Mesothelial cell of epicardium (in vitro differentiated cells): ENCODE results near the gene BSX. TPM values are rescaled to one million over a fixed set of nuclear protein-coding genes. Genes with fewer than 3 reads are reported as not detected.

Experiments used
- DNase-seq, 2 experiments: peaks; one replicate each; pipeline ENCODE4 v3.0.0; 2021; ENCODE audit warnings: low spot score in 2 of 2; ENCODE audit not compliant: unreplicated experiment in 2 of 2
- H3K27ac Mint-ChIP-seq: 2 replicates; pipeline ENCODE4 v1.8.0; 2021; ENCODE audit warnings: mixed read lengths
- H3K27me3 Mint-ChIP-seq: 2 replicates; pipeline ENCODE4 v1.8.0; 2021; ENCODE audit warnings: low read depth, mixed read lengths
- H3K36me3 Mint-ChIP-seq: 2 replicates; pipeline ENCODE4 v1.8.0; 2021; ENCODE audit warnings: mixed read lengths
- H3K4me1 Mint-ChIP-seq: 2 replicates; pipeline ENCODE4 v1.8.0; 2021; ENCODE audit warnings: mixed read lengths
- H3K4me3 Mint-ChIP-seq: 2 replicates; pipeline ENCODE4 v1.8.0; 2021; ENCODE audit warnings: mild to moderate bottlenecking, moderate library complexity, mixed read lengths
- H3K9me3 Mint-ChIP-seq: 2 replicates; pipeline ENCODE4 v1.8.0; 2021; ENCODE audit warnings: mixed read lengths
- total RNA-seq: library from RNA; stranded (reverse); gene quantifications from 3 replicates; pipeline ENCODE4 v1.2.1, GENCODE V29; 2021
- TF ChIP-seq, protein P1 (sequence below): fragments of 200-600 bp; sonication (generic); IDR thresholded peaks from one replicate; pipeline ENCODE4 v1.5.0; 2021; ENCODE audit warnings: antibody characterized with exemption; ENCODE audit not compliant: unreplicated experiment

The BSX gene
- total RNA-seq, result not detected in 3 replicates

DNA sequence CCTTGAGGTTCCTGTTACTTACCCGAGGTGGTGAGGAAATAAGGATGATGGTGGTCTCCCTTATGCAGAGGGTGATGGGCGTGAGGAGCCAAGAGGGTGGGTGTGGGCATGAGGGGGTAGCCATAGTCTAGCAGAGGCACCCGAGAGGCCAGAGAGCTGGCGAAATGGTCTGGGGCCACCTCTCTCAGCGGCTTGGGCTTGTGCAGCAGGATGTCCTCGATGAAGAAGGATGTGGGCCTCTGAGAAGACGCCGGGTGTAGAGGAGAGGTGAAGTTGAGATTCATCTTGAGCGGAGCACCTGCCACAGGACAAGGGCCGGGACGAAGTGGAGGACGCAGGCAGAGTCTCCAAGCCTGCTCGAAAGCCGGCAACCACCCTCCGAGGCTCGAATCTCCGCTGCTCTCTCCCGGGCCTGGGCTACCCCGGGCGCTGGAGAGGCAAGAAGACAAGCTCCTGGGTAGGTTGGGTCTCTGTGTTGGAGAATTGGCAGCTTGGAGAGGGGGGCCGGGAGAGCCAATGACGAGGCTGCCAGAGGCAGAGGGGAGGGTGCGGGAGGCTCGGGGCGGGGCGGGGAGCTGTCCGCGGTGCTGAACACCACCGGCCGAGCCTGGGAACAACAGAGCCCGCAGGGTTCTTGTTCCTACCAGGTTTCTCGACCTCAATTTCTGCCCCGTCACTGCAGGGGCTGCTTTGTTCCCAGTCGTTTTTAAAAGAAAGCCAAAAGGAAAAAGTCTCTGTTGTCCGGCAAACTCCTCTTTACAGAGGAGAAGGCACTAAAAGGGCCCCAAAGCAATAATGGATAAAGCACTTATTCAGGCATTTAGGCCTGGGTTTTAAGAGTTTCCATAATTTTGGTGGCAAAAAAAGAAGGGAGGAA lies at the start of gene BSX:
Gene BSX, minus strand, starts transcription at position 447 of the 877 bp plus-strand sequence. Its CDS starts 163 bp downstream, at position 284.
- Mint-ChIP-seq H3K36me3 (peaks cover 3% of the 10 kb centered on the region), H3K9me3 (no peaks in the 10 kb centered on the region), H3K4me1 (peaks cover 14% of the 10 kb centered on the region), H3K27me3 (peaks cover 99% of the 10 kb centered on the region), H3K27ac (no peak within 1 kb of the TSS), H3K4me3 (no peak within 1 kb of the TSS)
- TF ChIP-seq, protein P1, sequence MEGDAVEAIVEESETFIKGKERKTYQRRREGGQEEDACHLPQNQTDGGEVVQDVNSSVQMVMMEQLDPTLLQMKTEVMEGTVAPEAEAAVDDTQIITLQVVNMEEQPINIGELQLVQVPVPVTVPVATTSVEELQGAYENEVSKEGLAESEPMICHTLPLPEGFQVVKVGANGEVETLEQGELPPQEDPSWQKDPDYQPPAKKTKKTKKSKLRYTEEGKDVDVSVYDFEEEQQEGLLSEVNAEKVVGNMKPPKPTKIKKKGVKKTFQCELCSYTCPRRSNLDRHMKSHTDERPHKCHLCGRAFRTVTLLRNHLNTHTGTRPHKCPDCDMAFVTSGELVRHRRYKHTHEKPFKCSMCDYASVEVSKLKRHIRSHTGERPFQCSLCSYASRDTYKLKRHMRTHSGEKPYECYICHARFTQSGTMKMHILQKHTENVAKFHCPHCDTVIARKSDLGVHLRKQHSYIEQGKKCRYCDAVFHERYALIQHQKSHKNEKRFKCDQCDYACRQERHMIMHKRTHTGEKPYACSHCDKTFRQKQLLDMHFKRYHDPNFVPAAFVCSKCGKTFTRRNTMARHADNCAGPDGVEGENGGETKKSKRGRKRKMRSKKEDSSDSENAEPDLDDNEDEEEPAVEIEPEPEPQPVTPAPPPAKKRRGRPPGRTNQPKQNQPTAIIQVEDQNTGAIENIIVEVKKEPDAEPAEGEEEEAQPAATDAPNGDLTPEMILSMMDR, result no peak
- peak; percentile 71 to 87 for DNase-seq

DNA sequence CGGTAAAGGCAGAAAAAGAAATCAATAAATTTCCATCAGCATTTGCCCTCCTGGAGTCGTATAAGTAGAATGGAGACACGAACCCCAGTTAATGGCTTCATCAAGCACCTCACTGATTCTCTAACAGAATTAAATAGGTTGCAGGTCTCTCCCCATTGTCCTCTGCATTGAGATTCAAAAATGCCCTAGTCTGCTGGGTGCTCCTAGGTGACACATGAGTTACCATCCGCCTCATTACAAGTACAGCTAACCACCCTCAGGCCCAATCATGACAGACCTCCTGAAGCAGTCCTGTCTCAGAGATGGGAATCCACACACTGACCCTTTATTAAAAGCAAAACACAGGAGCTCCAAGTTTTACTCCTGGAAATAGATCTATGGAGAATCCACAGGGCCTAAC lies 48.9 kb upstream of the BSX start:
- DNase-seq, result no peak
- Mint-ChIP-seq H3K36me3 (no peaks in the 10 kb centered on the region), H3K9me3 (no peaks in the 10 kb centered on the region), H3K4me3 (no peak overlapping the region), H3K4me1 (no peaks in the 10 kb centered on the region), H3K27ac (no peak overlapping the region), H3K27me3 (peaks cover 14% of the 10 kb centered on the region)
- TF ChIP-seq, protein P1, result no peak

DNA sequence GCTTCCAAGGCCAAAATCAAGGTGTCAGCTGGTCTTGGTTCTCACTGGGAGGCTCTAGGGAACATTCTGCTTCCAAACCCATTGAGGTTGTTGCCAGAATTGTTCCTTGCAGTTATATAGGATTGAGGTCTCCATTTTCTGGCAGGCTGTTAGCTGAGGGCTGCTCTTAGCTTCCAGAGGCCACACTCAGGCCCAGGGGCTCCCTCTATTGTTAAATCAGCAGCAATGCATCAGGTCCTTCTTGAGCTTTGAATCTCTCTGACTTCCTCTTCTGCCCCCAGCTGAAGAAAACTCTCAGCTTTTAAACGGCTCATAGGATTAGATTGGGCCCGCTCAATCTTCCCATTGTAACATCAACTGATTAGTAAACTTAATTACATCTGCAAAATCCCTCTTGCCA lies 39.3 kb upstream of the BSX start:
- TF ChIP-seq, protein P1, result no peak
- Mint-ChIP-seq H3K4me3 (no peak overlapping the region), H3K27me3 (peaks cover 16% of the 10 kb centered on the region), H3K27ac (no peak overlapping the region), H3K4me1 (peaks cover 2% of the 10 kb centered on the region), H3K36me3 (no peaks in the 10 kb centered on the region), H3K9me3 (no peaks in the 10 kb centered on the region)
- DNase-seq, result no peak

DNA sequence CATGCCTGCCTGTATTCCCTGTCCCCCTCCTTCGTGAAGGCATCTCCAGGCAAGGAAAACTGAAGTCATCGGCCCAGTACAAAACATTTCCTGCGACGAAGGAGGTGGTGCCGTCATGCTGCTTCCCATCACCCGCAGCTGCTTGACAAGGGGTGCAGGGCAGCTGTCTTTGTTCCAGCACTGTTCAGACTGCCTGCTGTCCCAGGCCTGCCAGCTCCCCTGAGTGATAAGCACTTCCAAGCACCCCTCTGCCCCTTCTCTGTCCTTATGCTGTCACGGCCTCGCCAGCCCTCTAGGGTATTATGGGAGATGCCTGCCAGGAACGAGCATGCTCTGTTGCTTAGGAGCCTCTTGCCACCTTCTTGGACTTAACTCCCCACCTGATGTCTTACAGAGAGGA lies 37.1 kb upstream of the BSX start:
- no peak for DNase-seq
- no peaks in the 10 kb centered on the region for H3K9me3 Mint-ChIP-seq
- H3K4me1 Mint-ChIP-seq, result peaks cover 2% of the 10 kb centered on the region
- TF ChIP-seq, protein P1, result no peak
- no peak overlapping the region for H3K27ac Mint-ChIP-seq
- H3K27me3 Mint-ChIP-seq, result peaks cover 24% of the 10 kb centered on the region
- no peak overlapping the region for H3K4me3 Mint-ChIP-seq
- H3K36me3 Mint-ChIP-seq, result no peaks in the 10 kb centered on the region

DNA sequence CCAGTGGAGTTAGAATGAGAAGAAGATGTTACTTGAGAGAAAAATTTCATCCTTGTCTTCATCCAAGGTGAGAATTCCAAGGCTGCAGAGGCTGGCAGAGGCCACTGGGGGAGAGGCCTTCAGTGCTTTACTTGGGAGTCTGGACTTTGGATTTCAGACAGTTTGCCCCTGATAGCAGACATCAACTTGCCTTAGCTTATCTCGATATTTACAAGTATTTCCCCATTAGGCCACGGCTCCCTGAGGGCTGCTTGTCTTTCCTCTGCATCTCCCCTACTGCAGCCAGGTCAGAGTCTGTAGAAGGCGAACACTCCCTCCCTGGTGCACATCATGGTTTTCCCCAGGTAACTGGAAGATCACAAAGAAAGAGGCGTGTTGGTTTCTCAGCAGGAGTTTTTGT lies 29.9 kb upstream of the BSX start:
- TF ChIP-seq, protein P1, result no peak
- H3K9me3 Mint-ChIP-seq, result no peaks in the 10 kb centered on the region
- no peaks in the 10 kb centered on the region for H3K4me1 Mint-ChIP-seq
- no peak for DNase-seq
- H3K27me3 Mint-ChIP-seq, result peaks cover 34% of the 10 kb centered on the region
- no peak overlapping the region for H3K4me3 Mint-ChIP-seq
- no peak overlapping the region for H3K27ac Mint-ChIP-seq
- no peaks in the 10 kb centered on the region for H3K36me3 Mint-ChIP-seq
